Measurements from ENCODE around the gene ACTR6. TPM values are rescaled to one million over a fixed set of nuclear protein-coding genes. Genes with fewer than 3 reads are reported as not detected.
"Not testable (repeated sequence)": the region's sequence is repeated elsewhere in the genome, so short reads cannot be mapped to it uniquely, and the experiment has no call there.

The ACTR6 gene
- total RNA-seq, 1 experiment from 2014 or later: 4.2 TPM

DNA sequence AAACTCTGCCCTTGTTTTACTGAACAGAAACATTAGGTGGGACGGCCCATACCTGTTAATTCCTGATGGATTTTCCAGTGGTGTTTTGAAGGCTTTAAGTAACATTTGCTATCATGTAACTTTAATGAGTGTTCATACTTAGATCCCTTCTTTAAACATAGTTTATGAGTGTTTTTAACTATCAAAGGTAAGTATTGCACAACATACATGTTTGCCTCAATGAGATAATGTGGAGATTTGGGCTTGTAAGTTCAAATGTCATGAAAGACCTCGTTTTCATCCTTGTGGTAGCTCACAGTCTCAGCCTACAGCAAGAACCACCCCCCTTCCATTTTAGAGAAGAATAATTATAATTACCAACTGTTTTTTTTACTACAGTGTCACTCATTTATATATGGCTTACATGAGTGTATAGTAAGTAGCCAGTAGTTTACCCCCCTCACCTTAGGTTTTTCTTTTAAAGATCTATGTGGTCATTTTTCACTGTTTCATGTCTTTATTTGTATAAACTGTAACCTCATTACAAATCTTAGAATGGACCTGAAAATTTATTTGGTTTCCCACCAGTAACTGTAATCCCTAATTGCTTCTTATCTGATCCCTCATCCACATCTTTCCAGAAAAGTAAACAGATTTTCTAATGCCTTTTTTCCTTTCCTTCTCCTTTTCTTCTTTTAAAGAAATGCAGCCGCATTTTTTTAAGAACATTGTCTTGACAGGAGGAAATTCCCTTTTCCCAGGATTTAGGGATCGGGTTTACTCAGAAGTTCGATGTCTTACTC lies 18.9 kb downstream of the ACTR6 start:
- DNase-seq (ENCODE audit: low spot score): no peak

DNA sequence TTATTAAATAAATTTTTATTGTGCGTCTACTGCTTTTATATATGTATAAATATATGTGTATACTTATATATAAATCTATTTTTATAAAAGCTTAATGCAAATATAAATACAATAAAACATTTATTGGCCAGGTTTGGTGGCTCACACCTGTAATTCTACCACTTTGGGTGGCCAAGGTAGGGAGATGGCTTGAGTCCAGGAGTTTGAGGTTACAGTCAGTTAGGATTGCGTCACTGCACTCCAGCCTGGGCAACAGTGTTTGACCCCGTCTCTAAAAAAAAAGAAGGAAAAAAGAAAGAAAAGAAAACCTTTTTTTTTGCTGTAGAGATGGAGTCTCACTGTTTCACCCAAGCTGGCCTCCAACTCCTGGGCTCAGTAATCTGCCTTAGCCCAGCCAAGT lies 20.9 kb downstream of the ACTR6 start:
- DNase-seq (ENCODE audit: low spot score): no peak

DNA sequence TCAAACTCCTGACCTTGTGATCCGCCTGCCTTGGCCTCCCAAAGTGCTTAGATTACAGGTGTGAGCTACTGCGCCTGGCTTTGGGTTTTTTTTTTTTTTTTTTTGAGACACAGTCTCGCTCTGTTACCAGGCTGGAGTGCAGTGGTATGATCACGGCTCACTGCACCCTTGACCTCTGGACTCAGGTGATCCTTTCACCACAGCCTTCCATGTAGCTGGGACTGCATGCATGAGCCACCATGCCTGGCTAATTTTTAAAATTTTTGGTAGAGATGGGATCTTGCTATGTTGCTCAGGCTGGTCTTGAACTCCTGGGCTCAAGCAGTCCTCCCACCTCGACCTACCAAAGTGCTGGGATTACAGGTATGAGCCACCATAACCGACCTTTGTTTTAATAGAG lies 21.6 kb downstream of the ACTR6 start:
- not testable (repeated sequence) for DNase-seq (ENCODE audit: low spot score)

DNA sequence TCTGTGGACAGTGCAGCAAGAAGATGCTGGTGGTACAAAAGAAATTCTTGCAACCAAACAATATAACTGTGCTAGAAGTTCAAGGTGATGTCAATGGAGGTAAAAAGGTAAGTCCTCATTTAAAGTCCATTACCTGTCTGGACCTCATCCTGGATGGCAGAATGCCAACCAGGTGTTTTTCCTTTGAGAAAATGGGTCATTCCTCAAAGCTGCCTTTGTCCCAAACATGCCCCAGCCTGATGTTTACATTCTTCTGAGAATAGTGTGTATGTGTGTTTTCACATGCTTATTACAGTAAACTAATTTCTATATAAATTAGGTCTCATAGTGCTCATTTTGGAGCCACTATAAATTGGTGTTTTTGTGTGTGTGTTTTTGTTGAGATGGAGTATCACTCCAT lies 24.9 kb downstream of the ACTR6 start:
- DNase-seq (ENCODE audit: low spot score): peak; percentile 6

DNA sequence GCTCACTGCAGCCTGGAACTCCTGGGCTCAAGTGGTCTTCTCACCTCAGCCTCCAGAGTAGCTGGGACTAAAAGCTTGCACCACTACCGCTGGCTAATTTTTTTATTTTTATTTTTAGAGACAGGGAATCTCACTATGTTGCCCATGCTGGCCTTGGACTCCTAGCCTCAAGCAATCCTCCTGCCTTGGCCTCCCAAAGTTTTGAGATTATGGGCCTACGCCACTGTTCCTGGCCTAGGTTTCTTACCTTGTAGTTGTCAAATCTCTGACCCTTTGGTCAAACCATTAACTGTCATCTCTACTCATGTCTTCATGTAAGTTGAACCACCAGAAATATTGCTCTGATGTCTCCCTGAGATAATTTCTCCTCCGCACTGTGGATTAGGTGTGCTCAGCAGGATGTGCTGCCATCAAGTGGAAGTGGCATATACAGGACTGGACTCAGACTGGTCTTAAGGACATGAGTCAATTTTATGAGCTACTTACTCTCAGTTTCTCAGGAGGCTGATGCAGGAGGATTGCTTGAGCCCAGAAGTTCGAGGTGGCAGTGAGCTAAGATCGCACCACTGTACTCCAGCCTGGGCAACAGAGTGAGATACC lies 28.5 kb downstream of the ACTR6 start:
- peak; percentile 54 for DNase-seq (ENCODE audit: low spot score)

DNA sequence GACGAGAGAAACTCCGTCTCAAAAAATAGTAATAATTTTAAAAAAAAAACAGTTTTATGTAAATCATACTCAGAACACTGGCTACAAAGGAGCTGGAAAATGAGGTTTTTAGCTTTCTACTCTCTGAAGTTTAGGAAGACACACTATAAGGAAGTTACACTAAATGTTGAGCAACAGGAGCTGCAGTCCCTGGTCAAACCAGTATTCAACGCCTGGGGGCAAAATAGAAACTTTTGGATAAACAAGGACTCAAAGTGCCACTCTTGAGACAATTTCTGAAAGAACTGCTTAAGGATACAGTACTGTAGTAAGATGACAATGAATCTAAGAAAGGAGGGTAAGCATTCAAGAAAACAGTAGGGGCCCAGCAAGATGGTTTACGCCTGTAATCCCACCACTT lies 29.3 kb downstream of the ACTR6 start:
- DNase-seq (ENCODE audit: low spot score): no peak

DNA sequence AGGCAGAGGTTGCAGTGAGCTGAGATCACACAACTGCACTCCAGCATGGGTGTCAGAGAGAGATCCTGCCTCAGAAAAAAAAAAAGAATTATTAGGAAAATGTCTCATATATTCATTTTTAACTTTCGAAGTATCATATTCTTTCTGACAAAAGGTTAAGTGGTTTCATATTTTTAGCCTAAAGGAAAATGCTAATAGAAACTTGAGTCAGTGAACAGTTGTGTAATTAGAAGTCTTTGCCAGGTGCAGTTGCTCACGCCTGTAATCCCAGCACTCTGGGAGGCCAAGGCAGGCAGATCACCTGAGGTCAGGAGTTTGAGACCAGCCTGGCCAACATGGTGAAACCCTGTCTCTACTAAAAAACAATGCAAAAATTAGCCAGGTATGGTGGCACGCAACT lies 31.3 kb downstream of the ACTR6 start:
- not testable (repeated sequence) for DNase-seq (ENCODE audit: low spot score)

DNA sequence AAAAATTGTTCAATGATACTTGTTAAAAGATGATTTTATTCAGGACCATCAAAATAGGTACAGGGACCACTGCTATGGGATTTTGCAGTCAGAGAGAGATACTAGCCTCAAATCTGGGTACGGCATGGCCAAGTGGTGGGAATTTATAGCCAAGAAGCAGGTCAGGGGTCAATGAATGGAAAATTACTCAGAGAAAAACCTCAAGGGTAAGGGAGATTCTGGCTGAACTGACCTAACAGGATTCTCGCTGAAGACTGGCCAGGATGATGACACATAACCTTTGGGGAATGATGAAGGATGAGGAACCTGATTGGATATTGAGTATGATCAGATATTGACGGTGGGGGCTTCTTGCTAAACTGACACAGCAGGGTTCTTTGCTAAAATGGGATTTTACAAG lies 33.6 kb downstream of the ACTR6 start:
- DNase-seq (ENCODE audit: low spot score): peak; percentile 22

DNA sequence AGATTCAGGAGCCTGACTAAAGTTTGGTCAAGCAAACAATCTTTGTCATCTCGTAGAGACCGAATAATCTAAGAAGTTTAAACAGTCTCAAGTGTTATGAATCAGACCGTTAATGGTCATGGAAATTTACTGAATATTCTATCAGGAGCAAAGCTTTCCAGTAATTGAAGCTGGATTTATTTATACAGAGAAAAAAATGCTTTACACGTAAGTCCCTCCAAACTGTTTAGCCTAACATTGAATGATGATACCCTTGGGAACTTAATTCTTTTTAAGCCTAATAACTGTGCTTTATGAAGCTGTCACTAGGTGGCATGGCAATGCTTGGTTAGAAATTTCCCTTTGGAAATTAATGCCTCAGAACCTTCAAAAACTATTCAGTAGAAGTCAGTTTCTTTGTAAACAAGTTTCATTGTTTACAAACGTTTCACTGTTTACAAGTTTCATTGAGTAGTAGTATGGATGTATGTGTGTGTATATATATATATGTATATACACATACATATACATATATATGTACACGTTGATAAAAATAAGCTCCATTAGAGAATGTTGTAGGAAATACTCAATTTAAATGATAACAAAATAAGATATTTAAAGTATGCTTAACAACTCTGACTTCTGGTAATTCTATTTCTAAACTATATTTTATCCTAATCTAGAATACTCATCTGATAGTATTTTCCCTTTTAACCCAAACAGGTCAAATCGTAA lies 34.1 kb downstream of the ACTR6 start:
- peak; percentile 70 for DNase-seq (ENCODE audit: low spot score)

DNA sequence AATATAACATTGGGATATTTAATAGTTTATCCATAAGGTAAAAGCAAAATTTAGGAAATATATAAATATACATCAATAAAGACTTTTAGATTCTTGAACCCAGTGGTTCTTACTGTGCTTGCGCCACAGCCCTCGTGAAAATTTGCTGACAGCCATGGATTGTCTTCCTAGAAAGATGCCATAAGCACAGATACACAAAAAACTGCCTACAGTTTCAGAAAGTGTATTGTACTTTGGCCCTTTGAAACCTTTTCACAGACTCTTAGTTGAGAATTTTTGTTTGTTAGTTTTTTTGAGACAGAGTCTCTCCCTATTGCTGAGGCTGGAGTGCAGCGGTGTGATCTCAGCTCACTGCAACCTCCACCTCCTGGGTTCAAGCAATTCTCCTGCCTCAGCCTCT lies 38.2 kb downstream of the ACTR6 start:
- no peak for DNase-seq (ENCODE audit: low spot score)

DNA sequence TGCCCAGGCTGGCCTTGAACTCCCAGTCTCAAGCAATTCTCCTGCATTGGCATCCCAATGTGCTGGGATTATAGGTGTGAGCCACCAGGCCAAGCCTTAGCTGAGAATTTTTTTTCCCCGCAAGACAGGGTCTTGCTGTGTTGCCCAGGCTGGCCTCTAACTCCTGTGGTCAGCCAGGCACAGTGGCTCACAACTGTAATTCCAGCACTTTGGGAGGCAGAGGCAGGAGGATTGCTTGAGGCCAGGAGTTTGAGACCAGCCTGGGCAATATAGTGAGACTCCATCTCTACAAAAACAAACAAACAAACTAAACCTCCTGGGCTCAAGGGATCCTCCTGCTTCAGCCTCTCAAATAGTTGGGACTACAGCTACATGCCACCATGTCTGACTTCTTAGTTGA lies 39.0 kb downstream of the ACTR6 start:
- DNase-seq (ENCODE audit: low spot score): no peak

DNA sequence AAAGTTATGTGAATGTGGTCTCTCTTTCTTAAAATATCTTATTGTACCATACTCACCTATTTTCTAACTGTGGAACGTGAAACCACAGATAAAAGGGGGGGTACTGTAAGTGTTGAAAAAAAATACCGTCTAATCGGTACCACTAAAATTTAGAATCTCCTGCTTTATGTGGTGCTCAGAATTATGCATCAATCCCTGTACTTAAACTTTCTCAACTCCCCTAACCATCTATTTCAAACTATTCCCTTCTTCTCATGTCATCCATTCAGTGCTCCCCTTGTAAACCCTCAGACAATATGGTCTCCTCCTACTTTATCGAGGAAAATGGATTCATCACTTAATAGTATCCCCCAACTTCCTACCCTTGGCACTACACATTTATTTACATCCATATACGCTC lies 42.5 kb downstream of the ACTR6 start:
- no peak for DNase-seq (ENCODE audit: low spot score)

DNA sequence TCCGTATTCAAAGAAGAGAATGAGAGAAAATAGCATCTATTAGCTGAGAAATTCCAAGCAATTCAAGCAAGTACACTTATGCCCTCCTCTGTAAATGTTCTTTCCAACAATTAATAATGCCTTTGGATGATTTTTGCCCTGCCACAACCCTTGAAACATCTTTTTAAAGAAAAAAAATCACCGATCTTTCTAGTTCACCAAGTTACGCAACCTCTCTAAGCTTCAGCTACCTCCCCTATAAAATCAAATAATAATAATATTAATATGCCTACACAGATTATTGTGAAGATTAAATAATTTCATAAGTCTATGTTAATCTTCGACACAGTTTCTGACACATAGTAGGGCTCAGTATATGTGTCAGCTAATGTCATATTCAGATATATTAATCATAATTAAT lies 47.1 kb downstream of the ACTR6 start:
- no peak for DNase-seq (ENCODE audit: low spot score)

DNA sequence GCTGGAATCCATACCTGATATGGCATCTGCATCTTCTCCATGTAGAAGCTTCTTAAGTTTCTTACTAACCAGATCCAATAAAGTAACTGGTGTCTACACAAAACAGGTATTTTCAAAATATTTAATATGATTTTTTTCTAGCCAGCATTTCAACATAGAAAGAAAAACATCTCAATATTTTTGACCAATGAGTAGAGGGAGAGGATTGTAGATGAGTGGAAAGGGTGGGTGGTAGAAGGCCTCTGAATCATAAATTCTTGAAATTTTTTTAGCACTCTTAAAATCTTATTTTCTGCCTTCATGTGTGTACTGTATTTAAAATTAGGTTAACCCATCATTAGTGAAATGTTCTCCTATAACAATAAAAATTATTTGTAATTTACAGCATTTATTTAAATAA lies 48.3 kb downstream of the ACTR6 start:
- DNase-seq (ENCODE audit: low spot score): no peak

DNA sequence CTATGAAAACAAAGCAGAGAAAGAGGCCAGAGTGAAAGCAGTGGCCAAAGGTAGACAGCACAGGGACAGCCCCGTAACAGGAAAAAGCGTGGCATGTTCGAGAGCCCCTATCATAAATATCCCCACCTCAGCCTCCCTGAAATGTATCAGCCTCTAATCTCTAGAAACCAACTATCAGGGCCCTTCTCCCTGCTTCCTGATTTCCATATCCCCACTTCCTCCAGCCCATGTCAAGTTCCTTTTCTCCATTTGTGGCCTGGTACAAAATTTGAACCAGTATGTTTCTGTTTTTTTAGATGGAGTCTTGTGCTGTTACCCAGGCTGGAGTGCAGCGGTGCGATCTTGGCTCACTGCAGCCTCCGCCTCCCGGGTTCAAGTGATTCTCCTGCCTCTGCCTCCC lies 49.3 kb downstream of the ACTR6 start:
- no peak for DNase-seq (ENCODE audit: low spot score)

DNA sequence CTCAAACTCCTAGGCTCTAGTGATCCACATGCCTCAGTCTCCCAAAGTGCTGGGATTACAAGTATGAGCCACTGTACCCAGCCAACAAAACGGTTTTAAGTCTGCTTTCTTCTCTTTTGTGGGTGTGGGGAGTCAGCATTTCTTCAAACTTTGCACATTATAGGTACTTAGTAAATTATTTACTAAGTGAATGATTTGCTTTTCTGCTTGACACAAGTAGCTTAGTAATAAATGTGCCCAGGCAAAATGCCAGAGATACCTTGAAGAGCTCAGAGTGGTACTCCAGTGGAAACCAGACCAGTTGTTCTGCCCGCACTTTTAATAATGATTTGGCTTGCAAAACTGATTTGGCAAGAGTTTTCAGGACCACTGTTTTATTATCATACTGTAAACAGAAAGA lies 51.3 kb downstream of the ACTR6 start:
- DNase-seq (ENCODE audit: low spot score): peak; percentile 70

DNA sequence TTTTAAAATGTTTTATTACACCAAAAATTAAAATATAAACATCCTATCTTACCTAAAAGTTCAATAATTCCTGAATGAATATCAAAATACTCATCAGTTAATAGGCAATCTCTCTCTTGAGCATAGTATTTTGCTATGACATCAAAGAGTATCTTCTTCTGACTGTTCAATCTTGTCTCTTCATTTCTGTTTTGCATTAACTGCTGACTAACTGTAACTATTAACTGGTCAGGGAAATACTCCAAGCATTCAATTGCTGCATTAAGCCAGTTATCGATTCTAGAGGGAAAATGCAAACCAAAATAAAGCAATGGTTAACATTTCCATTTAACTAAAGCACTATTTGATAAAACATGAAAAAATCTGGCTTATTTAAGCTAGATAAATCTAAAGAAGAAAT lies 52.8 kb downstream of the ACTR6 start:
- no peak for DNase-seq (ENCODE audit: low spot score)

DNA sequence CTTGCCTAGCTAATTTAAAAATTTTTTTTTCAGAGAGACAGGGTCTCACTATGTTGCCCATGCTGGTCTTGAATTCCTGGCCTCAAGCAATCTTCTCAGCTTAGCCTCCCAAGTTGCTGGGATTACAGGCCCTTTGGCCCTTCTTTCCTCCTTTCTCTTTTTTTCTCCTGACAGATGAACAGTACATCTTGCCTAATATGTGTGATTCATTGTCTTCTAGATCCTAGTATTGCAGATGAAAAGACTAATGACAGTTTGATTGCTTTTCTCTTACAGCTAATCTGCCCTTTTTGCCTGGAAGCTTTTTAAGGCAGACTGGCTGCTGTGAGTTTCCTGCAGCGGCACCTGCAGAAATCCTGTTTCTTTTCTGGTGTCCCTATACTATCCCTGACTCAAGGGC lies 54.3 kb downstream of the ACTR6 start:
- DNase-seq (ENCODE audit: low spot score): no peak

DNA sequence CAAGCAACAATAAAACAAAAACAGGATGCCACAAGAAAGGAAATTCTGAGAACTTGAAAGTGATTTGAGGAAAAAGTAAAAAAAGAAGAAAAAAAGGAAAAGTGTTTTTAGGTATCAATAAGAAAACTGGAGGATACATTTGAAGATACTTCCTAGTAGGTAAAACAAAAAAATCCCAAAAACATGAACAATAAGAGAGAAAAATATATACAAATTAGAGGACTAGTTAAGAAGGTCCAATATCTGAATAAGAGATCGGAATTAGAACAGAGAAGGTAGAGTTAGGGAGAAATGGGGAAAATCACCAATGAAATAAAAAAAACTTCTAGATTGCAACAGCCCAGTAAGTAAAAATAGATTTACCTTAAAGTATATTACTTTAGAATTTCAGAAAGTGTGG lies 57.5 kb downstream of the ACTR6 start:
- DNase-seq (ENCODE audit: low spot score): no peak

DNA sequence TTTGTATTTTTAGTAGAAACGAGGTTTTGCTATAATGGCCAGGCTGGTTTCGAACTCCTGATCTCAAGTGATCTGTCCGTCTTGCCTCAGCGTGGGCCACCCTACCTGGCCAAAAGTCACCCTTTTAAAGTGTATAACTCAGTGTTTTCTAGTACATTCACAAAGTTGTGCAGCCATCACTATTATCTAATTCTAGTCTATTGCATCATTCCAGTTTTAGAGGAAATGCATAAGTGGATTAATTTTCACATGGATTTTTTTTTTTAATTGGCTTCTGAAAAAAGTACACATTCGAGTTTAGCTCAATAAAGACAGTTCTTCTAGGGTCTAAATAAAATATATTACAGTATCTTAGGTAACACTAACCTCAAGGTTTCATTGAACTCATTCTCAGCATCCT lies 62.5 kb downstream of the ACTR6 start:
- no peak for DNase-seq (ENCODE audit: low spot score)

DNA sequence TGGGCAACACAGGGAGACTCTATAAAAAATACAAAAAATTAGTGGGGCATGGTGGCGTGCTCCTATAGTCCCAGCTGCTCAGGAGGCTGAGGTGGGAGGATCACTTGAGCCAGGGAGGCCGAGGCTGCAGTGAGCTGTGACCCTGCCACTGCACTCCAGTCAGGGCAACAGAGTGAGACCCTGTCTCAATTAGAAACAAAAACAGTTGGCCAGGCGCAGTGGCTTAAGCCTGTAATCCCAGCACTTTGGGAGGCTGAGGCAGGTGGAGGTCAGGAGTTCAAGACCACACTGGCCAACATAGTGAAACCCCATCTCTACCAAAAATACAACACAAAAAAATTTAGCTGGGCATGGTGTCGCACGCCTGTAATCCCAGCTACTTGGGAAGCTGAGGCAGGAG lies 64.5 kb downstream of the ACTR6 start:
- not testable (repeated sequence) for DNase-seq (ENCODE audit: low spot score)

DNA sequence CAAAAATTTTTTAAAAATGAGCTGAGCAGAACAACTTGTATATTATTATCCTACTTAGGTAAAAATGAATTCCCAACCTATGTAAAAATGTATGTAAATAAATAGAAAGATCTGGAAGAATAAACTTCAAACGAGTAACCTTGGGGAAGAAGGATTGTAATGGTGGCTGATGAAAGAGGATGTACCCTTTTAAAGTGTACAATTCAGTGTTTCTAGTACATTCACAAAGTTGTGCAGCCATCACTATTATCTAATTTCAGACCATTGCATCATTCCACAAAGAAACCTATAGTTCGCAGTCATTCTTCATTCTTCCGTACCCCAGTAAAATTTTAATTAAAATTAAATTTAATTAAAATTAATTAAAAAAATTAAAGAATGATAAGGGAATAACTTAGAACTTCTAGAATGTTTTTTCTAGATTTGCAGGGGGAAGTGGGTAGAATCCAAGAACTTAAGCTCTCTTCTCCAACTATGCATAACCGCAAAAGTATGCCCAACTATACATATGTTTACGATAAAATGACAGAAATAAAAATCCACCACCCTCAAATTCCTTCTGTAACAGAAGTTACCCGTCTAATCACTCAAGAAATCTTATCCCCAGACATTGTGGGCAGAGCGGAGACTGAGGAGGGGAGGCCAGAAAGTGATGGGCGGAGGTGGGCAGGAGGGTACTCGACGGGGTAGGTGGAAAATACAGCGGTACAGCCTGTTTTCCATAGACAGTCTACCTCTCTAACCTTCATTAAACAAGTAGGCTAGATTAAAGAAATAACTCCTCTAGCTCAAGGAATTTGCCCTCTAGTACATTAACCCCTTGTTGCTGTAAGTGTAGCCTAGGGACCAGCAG lies 65.3 kb downstream of the ACTR6 start:
- no peak for DNase-seq (ENCODE audit: low spot score)

Measured in HT-29 (cell line).